HG03066 (cell line): ENCODE measurements around the gene TBX4.

ENCODE experiments used
- ATAC-seq: cut with Tn5 transposase; IDR thresholded peaks from one replicate; pipeline ENCODE4 v1.9.1; 2021; ENCODE audit warnings: low read depth; ENCODE audit not compliant: unreplicated experiment

Gene TBX4

DNA sequence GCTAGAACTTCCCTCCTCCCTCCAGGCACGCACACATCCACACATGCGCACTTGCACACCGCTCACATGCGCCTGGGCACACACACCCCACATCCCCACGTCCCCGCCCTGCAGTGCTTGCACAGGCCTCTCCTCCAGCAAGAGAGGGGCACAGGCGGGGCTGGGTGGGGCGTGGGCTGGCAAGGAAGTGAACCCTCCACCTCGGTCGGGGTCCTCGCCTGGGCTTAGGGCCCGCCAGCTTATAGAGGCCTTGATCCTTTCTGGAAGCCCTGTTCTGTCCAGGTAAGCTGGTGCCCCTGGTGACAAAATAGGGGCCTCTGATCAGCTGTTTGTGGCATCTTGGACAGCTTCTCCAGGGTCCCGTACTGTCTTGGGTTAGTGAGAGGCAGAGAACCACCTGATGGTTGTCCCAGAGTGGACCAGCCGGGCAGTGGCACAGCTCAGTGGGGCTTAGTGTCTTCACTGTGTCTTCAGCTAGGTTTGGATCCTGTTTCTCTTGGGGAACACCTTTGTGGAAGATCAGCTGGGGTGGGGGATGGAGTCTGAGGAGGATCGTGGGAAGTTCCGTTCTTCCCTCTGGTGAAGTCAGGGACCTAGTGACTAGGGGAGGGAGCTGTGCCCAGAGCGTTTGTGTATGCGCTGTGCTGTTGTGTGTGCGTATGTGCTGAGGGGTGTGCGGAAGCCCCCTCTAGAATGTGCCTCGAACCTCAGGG, 12.1 kb downstream of the TBX4 start:
- no peak for ATAC-seq

DNA sequence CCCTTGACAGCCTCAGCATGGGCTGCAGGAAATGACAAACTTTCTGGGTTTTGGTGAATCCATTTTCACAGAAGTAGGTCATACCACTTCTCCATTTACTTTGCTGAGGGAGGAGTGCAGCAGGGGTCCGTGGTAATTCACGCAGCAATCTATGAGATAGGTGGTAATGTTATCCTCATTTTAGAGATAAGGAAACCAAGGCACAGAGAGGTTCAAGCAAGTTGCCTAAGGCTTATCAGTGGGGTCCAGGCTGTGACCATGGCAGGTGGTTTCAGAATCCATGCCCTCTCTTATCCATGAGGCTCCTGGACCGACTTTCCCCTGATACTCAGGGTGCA, 12.6 kb downstream of the TBX4 start:
- no peak for ATAC-seq

DNA sequence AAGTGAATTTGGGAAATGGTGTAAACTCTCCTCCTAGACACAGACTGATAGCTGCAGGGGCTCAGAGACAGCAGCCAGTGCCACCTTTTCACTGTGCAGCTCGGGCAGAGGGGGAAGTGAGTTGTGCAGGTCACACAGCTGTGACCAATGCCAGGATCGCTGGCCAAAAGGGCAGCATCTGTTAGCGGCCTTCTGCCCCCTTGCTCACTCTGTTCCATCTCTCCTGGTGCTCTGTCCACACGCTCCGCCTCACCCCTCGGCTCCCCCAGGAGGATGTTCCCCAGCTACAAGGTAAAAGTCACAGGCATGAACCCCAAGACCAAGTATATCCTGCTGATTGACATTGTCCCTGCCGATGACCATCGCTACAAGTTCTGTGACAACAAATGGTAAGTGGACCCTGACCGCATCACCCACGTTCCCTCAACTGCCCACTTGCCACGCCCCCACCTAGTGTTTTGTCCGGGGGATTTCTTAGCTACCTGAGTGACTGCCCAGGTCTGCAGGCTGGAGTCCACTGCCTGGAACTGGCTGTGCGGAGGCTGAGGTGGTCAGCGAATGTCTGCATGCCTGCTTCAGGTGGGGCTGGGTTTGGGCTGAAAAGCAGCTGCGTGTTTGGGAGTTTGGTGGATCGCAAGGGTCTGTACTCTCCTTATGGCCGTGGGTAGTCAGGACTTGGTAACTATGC, 13.5 kb downstream of the TBX4 start:
- no peak for ATAC-seq

DNA sequence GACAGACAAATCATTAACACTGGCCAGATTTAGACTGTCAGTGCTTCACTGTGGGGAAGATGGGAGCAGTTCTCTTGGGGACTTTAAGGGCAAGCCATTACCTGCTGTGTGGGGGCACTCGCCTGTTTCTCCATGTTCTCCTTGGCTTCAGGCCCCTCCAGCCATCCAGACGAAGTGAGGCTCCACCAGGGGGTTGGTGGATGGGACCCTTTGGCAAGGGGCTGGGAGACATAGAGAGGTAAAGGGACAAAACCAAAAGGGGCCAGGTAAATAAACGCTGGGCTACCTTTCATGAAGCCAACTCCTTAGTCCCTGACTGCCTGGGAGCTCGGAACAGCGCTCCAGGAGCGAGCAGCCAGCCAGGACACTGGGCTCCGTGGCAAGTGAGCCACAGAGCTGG, 14.0 kb downstream of the TBX4 start:
- no peak for ATAC-seq

DNA sequence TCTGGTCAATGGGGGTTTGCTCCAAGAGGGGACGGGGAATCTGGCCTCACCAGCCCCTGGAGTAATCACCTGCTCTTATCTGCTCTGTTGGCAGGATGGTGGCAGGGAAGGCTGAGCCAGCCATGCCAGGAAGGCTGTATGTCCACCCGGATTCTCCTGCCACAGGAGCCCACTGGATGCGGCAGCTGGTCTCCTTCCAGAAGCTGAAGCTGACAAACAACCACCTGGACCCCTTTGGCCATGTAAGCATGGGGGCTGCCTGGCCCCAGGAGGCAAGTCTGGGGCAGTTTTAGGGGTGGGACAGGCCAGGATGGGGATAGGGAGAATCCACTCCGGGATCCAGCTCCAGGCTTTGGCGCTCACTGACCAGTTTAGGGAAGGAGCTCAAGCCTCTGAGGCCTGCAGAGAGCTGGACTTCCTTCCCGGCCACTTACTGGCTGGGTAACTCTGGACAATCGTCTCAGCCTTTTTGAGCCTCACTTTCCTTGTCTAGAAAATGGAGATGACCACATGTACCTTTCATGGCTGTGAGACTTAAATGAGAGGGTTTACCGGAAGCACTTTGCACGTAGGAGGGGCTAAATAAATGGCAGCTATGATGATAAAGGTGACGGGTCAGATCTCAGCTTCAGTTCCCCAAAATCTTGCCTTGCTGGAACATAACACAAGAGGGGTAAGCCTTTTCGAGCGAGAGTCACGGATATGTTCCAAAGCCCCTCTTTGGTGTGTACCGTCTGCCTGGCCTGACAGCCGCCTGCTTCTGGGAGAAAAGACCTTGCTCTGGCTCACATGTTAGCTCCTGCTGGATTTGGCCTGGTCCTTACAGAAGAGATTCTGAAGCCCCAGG, 15.4 kb downstream of the TBX4 start:
- no peak for ATAC-seq

DNA sequence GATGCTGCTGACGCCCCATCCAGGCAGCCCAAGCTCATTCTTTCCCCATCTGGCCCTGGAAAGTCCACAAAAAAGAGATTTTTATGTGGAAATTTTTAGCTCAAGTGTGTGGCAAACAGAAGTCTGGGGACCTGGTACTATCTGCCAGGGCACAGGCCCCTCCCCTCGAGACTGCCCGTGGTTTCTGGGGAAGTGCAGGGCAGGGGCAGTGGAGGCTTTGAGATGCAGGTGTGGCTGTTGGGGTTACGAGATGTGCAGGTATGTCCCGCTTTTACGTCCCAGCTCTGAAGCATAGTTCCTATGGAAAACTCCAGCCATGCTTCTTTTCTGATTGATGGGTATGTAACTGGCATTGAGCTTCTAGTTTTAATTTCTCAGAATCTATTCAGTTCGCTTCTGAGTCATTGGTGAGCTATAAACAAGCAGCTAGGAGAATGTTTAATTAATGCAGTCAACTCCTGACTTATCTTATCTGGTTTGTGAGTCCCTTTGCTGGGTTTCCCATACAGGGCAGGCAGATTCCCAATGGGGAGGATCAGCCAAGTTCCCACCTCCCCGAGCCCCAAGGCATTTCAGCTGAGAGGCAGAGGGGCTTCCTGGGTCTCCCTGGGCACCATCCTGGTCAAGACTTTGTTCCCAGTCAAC, 16.2 kb downstream of the TBX4 start:
- no peak for ATAC-seq

DNA sequence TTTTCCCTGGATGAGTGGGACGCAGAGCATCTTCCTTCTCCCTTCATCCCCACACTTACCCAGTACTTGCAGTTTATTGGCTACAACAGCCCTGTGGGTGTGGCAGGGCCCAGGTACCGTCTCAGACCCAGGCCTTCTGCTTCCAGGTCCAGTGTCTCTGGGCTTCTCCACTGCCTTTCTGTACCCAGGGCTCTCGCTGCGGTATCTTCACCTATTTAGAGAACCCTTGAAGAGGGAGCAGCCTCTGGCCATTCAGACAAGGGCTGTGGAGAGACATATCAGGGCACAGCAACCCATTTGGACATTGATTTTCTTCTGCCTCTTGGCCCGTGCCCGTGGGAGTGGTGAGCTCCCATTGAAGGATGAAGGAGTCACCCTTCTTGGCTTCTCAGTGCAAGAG, 17.3 kb downstream of the TBX4 start:
- ATAC-seq, result no peak

DNA sequence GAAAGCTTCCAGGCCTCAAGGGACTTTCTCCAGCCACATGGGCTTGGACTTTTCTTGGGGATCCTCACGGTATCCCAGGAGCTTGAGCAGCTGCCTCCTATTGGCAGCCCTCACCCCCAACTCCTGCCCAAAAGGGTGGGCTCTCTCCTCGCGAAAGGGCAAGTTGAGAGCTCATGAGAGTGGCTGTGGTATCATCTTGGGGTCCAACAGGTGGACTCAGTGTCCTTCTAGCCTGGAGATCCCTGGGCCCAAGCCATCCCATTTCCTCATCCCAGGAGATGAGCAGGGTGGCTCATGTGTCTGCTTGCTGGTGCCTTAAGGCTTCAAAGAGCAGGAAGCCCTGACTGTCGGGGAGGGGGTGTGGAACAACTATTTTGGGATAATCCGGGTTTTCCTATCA, 17.7 kb downstream of the TBX4 start:
- no peak for ATAC-seq

DNA sequence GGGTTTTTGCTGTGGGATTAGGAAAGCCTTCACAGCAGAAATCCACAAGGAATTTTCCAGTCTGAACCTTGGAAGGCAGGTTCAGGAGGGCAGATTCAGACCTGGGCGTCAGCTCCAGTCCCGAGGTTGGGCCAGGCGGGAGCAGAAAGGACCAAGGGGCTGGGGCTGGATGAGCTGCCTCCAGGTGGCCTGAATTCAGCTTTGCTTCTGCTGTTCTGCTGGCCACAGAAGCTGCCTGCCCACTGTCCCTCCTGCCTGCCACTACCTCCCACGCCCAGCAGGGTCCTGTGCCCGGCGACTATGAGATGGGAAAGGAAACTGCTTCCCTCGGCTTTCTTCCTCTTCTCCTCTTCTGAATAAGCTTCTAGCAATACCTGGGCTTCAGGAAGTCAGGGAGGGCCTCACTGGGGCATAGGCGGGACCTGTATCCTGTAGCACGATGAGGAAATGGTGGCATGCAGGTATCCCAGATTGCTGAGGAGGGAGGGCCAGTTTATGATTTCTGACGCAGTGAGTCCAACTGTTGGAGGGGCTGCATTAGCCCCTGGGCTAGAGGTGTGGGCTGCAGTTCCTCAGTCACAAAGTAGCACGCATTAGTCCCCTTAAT, 18.4 kb downstream of the TBX4 start:
- no peak for ATAC-seq

DNA sequence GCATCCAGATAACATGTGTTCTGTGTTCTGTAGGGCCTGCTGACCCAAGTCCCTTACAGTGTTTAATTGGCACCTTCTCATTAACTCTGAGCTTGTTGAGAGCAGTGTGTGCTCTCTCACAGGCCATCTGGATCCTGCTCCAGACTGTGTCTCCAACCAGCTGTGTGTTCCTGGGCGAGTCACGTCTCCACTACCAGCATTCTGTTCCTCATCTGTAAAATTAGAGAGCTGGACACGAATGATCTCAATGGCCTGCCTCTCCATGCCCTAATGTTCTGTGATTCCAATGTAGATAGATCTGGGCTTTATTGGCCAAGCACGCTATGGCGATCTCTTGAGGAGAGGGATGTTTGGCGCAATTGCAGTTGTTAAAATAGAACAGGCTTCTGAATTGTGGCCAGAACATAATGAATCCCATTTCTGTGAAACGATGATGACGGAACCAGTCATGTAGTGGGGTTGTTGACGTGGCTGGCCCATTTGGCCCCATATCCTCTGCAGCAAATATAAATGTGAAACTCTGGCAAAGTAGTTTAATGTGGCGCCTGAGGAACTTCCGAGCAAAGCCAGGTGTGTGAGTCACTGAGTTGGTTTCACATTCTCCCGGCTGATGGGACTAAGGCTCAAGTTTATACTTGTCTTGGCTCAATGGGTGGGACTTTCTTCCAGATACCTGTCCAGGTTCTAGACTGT, 22.2 kb downstream of the TBX4 start:
- ATAC-seq, result no peak

DNA sequence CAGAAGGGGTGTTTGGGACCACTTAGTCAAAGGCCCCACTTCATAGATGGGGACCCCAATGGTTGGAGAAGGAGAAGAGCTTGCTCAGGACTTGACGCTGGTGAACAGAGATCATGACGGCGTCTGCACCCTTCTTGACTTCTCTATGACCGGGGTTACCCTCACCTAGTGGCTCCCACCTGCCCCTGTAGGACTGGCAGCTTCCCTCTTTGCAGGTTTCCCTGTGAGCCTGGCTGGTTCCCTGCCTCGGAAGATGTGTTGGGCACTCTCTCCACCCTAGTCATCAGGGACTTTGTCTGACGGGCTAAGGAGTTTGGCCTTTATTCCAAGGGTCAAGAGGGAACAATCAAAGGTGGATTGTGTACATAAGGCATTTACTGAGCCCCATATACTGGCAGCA, 22.7 kb downstream of the TBX4 start:
- no peak for ATAC-seq

DNA sequence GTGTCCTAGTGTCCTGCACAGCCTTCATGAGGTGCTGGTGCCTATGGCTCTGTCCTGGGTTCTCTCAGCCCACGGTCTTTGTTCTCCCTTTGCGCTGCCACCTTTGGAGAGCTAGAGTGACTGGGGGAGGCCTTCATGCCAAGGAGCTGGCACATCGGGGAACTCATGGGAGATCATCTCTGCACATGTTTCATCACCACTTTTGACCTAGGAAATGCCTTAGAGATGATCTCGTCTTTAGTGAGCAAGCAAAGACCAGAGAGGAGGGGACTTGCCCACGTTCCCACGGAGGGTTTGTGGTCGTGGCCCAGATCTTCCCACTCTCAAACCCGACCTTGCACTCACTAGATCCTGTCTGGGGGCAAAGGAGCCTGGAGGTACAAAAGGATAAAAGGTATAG, 23.5 kb downstream of the TBX4 start:
- ATAC-seq, result no peak

DNA sequence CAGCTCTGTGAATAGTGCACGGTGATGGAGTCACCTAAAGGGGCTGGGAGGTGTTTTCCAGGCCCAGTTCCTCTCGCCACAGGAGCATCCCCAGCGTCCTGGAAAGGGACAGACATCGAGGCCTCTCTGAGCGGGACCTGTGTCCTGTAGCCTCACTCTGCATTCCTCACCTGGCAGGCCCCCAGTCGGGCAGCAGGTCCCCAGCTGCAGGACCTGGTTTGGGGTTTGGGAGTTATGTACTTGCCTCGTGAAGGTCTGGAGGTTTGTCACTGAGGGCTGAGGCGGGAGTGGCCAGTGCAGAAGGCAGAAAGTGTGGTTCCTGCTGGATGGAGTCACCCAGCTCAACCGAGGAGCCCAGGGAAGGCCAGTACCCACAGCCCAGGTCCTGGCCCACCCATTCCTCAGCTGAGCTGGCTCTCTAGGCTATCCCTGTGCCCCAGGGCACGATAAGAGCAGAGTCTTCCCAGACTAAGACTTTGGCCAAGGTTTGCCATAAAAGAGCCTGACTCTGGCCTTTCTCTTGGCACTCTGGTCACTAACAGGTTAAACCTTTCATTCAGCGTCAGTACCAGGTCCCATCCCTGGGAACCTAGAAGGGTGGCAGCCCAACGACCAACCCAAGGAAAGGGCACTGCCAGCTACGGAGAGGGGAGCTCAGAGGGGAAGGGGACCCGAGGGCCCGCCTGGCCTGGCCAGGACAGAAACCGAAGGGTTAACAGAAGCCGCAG, 24.4 kb downstream of the TBX4 start:
- ATAC-seq, result no peak

DNA sequence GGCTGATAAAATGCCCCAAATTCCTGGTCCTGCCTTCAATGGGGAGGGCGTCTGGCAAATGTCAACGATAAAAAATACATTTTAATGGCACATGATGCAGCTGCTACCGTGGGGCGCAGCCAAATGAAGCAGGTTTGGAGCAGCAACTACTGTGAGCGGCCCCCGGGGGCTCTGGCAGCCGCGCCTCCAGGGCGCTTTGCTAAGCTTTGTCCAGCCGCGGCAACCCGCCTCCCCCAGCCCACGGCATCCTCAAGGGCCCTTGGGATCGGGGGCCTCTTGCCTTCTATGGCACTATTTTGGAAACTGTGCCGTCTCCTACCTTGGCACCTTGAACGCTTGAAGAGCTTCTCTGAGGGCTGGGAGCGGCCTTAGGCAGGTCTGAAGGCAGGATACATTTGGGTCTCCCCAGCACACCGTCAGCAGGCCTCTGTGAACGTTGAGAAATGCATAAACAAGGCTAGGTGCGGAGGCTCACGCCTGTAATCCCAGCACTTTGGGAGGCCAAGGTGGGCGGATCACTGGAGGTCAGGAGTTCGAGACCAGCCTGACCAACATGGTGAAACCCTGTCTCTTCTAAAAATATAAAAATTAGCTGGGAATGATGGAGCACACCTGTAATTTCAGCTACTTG, 25.1 kb downstream of the TBX4 start:
- ATAC-seq, result no peak

DNA sequence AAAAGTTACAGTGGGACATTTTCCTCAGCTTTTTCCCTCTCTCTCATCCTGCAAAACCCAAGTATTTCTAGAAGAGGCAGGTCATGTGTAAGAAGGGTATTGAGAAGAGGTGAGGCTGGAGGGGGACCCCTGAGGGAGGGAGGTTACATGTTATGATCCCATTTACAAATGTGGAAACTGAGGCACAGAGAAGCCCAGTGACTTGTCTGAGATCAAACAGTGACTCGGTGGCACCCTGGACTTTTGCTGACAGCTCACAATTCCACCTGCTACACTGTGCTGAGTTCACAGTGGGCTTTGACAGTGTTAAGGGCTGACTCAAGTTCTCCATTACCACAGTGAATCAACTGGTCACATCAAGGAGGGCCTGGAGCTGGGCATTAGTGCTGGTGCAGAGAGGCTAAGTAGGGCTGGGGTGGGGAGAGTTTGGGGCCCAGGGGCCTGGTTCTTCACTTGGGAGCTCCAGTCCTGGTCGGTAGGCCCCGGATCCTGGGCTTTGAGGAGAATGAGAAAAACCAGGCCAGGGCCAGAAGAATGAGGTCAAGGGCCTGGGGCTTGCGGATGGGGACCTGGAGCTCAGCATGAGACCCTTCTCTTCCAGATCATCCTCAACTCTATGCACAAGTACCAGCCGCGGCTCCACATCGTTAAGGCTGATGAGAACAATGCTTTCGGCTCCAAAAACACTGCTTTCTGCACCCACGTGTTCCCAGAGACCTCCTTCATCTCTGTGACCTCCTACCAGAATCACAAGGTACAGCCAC, 26.0 kb downstream of the TBX4 start:
- no peak for ATAC-seq

DNA sequence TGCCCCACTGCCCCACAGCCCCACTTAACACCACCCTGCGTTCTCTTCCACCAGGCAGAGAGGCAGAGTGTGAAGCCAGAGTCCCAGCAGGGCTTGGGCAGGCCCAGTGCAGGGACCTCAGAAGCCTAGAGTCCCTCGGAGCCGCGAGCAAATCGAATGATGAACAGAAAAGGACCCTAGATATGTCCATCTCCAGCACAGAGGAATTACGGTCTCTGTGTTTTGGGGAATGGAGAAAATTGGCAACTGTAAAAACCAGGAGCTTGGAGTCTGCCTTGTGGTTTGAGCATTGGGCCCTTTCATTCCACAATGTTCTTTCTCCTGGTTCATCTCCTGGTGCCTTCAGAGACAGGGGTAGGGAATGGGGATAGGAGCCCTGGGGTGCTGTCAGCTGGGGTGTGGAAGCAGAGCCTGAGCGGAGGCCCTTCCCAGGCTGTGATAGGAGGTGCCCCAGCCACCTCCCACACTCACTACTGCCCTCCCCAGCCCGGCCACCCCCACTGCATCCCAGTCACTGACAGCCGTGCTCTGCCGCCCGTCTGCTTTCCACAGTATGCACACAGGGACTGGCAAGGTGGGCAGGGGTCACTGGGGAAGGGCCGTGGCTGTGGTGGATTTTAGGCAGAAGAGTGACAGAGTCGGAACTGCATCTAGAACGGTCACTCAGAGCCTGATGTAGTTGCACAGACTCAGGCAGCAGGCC, 26.7 kb downstream of the TBX4 start:
- no peak for ATAC-seq

DNA sequence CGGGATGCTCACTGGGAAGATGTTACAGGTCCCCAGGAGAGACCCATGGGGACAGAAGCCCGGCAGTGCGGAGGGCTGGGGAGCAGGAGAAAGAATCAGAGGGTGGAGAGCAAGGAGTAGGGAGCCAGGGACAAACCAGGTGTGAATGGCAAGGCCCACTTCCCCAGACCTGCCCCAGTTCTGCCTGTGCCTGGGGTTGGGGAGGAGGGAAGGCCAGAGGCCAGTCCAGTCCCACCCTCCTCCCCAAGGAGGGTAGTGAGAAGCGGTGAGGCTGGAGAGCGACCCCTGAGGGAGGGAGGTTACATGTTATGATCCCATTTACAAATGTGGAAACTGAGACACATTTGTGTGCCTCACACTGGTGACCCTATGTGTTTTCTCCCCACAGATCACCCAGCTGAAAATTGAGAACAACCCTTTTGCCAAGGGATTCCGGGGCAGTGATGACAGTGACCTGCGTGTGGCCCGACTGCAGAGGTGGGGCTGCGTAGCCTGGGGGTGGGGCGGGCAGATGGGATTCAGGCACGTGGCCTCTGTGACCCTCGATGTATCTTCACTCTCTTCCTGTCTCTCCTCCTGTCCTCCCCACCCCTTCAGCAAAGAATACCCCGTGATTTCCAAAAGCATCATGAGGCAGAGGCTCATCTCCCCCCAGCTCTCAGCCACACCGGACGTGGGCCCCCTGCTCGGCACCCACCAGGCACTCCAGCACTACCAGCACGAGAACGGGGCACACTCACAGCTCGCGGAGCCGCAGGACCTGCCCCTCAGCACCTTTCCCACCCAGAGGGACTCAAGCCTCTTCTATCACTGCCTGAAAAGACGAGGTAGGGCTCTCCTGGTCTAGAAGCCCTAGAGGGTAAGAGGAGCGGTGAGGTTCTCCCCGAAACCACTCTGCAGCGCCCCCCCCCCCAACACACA, 27.5 kb downstream of the TBX4 start:
- no peak for ATAC-seq
